GM12892 (cell line): ENCODE results near the gene GPR61.

ENCODE experiments used
- POLR2A ChIP-seq: IDR thresholded peaks from 2 replicates; pipeline ENCODE4 v1.6.1; 2011; ENCODE audit warnings: low read depth, low read length, control low read depth
- POLR2AphosphoS5 ChIP-seq: IDR thresholded peaks from 2 replicates; pipeline ENCODE4 v1.6.1; 2011; ENCODE audit warnings: low read depth, low read length, control low read depth
- TAF1 ChIP-seq: IDR thresholded peaks from 2 replicates; pipeline ENCODE4 v1.6.1; 2011; ENCODE audit warnings: low read depth, mild to moderate bottlenecking, control low read depth, low read length, borderline replicate concordance

GRCh38 chr1:109589679-109590078 is 50.0 kb downstream of the GPR61 start:
- TF ChIP-seq POLR2AphosphoS5, result no peak
- no peak for TF ChIP-seq POLR2A
- TF ChIP-seq TAF1, result no peak
